Globus pallidus (tissue), 1 donor: ENCODE data around the gene CLASP1.
A peak's percentile ranks its signal among the peaks of the same experiment; 100 is the strongest.
"Not testable (repeated sequence)": the region's sequence is repeated elsewhere in the genome, so short reads cannot be mapped to it uniquely, and the experiment has no call there.

Source experiments
- DNase-seq: peaks from one replicate; pipeline ENCODE4 v3.0.0-alpha.2; 2015; ENCODE audit warnings: low spot score

CLASP1 gene

GRCh38 chr2:121418494-121419058, 230.7 kb downstream of the CLASP1 start:
- no peak for DNase-seq

DNA sequence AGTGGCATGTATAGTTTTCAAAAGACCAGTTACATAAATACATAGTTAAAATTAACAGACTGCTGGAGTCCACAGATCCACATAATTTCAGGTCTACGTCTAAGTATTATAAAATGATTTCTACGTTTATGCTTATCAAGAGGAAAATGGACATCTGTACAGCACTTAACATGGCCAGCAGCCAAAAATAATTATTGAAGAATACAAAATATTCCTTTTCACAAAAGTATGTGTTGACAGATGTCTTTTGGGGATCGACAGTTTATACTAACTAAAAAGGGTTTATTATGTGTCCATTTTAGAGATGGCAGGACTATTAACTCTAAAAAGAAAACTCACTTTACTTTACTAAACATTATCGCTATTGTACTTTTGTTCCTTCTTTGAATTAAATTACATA, 231.4 kb downstream of the CLASP1 start:
- no peak for DNase-seq

GRCh38 chr2:121415727-121416126, 233.5 kb downstream of the CLASP1 start:
- DNase-seq = no peak

DNA sequence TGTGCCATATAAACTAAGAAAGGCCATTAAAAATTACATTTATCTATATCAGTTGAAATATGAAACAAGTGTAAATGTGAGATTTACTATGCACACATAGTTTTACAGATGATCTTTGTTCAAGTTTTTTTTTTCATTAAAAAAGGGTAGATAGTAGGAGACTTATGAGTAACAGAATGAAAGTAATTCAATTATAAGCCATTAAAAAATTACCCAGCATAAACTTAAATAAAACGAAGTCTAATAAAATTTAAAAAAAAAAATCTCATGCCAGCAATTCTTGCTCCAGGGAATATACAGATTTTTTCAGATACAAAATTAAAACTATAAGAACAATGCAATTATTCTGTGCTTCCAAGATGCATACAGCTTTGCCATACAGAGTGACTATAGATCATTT, 236.9 kb downstream of the CLASP1 start:
- no peak for DNase-seq

GRCh38 chr2:121409966-121410365, 239.3 kb downstream of the CLASP1 start:
- DNase-seq = no peak

GRCh38 chr2:121409388-121409787, 239.9 kb downstream of the CLASP1 start:
- peak; percentile 16 for DNase-seq

DNA sequence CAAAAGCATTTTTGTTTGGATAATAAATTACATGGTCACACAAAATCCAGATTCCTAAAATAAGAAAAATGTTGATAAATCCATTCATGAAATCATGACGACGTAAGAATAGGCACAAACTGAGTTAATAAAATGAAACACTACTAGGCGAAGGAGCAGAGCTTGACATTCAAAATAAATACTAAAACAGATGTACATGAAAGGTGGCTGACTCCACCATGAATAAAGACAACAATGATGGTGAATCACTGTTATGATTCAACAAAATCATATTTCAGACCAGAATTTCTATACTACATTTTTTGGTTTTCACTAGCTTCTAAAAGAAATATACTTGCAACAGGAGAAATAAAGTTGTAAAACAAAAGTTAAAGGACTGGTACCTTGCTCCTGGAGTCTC, 240.6 kb downstream of the CLASP1 start:
- DNase-seq = no peak

DNA sequence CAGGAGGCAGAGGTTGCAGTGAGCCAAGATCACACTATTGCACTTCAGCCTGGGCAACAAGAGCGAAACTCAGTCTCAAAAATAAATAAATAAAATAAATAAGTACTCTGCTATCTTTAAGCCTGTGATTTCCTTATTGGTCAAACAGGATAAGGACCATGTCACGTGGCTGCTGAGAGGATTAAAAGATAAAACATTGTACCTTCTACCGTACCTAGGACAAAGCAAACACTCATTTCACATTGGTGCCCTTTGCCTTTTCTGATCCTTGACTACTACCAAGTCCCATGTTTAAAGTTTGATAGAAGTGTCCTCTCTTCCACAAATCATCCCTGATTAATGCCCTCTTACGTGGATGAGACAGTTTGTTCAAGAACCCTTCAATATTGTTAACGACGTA, 244.0 kb downstream of the CLASP1 start:
- DNase-seq = no peak

DNA sequence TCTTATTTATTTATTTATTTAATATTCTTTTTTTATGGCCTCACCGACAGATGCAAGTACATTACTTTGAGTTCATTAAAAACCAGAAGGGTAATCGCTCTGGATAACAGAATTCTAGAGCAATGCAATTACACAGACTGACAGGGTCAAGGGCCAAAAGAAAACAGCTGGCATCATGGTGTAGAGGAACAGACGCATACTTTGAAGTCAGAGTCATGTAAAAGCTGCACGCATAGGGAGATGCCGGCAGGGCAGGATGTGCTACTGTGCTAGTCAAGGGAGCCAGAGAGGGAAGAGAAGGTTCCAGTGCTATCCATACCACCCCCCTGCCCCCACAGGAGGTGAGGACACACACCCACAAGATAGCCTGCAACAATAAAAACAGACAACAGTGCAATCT, 249.1 kb downstream of the CLASP1 start:
- no peak for DNase-seq

DNA sequence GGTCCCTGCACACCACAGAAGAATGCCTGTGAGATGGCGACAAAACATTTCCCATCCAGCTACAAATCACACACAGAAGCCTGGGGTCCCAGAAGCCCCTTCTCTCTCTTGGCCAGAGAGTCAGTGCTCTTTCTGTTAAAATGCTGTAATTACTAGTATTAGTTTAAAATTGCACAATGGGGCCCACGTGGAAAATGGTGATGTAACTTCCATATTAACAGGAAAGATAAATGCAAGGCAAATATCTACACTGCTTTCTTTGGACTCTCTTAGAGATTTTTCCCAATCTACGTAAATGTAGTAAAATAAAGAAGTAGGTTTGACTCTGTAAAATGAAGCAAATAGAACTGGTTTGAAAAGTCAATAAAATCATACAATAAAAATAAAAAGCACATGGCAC, 250.4 kb downstream of the CLASP1 start:
- no peak for DNase-seq

DNA sequence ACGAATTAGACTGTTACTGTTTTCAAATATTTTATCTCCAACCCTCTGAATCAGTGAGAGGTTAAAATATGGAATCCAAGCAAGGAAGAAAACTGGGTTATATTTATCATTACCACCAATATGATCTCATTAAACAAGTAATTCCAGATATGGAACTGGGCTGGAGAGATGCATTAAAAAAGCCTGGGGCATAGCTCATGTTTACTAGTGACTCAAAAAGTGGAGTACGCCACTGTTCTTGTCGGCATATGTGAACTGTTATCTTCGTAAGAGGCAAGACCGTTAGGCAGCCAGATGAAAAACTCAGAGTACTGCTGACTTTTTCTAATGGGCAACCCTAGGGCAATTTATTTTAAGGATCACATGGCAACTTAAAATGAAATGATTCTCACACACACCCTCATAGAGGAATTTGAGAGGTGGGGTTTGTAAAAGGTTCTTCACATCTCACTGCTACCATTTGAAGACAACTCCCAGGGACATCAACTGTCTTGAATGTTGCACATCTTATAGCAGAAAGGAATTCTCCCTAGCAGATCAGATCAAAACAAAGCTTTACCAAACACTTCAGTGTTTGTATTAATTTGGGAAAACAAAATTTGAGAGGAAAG, 259.1 kb downstream of the CLASP1 start:
- no peak for DNase-seq

DNA sequence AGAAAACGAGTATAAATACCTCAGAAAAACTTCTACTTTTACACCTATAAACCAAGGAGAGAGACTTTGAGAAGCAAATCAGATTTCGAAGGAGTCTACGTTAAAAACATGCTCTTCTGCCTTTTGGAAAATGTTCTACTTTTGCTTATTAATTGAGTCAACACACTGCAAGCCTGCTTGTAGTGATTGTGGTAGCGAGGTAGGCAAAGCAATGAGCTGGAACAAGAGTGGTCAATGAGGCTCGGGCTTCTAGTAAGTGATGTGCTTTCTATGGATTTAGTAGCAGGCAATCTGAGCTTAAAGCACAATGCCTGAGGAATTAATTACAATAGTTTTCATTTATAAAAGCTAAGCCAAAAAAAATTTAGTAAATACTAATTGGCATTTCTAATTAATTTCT, 260.9 kb downstream of the CLASP1 start:
- DNase-seq = no peak

DNA sequence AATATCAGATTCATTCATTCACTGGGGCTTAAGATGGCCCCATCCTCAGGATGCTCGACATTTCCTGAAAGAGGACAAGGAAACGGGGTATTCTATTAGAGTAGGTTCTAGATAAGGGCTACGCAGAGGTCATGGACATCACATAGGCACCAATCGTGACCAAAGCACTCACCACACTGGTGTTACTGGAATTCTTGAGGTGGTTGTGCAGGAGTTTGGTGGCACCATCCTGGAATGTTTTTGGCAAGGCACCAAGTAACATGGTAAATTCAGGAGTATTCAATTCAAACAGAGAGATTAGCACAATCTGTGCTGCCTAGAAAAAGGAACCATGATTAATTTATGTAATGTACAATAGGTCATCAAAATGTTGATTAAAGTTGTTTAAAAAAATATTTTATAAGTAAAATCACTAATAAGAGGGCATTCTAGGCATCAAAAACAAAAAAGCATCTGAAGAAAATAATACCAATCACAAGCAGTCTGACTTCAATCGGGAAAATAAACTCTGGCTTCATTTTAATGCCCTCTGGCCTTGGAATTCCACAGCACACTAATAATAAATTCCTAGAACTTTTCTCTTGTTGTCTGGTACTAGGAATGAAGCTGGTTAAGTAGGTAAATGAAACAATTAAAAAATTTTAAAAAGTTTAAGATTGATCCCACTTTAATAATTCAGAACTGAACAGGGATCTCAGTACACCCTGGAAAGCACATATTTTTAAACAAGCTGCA, 261.5 kb downstream of the CLASP1 start:
- DNase-seq = no peak

DNA sequence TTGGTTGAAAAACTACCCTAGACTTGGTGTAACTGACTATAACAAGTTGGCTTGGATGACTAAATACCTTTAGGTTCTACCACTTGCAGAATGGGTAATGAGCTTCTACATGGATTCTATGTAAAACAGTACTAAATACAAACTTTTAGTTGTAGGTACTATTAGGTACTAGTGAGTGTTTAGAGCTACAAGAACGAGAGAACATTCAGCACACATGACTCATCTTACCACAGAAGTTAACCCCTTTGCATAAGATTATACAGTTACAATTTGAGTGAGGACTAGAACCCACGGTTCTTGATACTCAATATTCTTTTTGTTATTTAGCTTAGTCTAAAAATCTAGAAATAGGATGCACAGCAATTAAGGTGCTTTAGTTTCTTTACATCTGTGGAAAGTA, 262.6 kb downstream of the CLASP1 start:
- no peak for DNase-seq

GRCh38 chr2:121386102-121386501, 263.2 kb downstream of the CLASP1 start:
- DNase-seq = no peak

- DNase-seq = peak; percentile 59
Measured at GRCh38 chr2:121382744-121383143, 266.5 kb downstream of the CLASP1 start.

DNA sequence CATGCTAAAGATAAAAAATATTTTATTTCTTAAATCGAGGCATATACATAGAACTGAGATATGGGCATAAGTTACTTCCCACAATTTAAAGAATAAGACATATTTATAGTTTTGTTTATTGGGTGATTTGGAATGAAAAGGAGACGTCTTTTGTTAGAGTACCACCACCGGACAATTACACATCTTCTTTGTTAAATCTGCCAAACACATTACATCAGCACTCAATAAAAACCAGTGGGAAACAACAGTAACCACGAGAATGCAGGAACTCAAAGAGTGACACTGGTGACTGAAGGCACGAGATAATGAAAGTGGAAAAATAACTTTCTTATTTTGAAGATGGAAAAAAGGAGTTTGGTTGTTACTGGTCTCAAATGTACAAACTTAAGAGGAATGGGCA, 271.6 kb downstream of the CLASP1 start:
- peak; percentile 79 for DNase-seq

DNA sequence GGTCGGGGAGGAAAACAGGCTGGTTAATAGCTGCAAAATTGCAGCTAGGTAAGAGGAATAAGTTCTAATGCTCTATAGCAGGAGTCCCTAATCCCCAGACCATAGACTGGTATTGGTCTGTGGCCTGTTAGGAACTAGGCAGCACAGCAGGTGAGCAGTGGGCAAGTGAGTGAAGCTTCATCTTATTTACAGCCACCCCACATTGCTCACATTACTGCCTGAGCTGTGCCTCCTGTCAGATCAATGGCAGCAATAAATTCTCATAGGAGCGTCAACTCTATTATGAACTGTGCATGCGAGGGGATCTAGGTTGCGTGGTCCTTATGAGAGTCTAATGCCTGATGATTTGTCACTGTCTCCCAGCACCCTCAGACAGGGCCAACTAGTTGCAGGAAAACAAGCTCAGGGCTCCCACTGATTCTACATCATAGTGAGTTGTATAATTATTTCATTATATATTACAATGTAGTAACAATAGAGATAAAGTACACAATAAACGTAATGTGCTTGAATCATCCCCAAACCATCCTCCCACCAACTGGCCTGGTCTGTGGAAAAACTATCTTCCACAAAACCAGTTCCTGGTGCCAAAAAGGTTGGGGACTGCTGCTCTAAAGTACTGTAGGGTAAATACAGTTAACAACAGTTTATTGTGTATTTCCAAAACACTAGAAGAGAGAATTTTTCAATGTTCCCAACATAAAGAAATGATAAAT, 272.6 kb downstream of the CLASP1 start:
- peak; percentile 14 for DNase-seq

DNA sequence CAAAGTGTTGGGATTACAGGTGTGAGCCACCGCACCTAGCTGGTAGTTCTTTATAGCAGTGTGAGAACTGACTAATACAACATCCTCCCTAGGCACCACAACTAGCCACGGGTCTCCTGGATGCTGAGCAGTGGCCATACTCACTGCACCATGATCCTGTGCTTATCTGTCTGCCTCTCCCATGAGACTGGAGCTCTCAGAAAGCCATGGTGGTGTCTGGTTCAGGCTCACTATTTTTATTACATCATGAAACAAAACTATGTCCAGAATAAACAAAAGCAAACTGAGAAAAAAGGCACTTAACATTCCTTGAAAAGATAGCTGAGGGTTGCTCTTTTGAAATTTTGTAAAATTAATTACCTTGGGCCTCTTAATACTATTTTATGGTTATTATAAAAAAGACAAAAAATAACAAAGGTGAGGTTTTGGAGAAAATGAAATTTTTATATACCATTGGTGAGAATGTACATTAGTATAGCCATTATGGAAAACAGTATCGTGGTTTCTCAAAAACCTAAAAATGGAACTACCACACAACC, 273.6 kb downstream of the CLASP1 start:
- no peak for DNase-seq

DNA sequence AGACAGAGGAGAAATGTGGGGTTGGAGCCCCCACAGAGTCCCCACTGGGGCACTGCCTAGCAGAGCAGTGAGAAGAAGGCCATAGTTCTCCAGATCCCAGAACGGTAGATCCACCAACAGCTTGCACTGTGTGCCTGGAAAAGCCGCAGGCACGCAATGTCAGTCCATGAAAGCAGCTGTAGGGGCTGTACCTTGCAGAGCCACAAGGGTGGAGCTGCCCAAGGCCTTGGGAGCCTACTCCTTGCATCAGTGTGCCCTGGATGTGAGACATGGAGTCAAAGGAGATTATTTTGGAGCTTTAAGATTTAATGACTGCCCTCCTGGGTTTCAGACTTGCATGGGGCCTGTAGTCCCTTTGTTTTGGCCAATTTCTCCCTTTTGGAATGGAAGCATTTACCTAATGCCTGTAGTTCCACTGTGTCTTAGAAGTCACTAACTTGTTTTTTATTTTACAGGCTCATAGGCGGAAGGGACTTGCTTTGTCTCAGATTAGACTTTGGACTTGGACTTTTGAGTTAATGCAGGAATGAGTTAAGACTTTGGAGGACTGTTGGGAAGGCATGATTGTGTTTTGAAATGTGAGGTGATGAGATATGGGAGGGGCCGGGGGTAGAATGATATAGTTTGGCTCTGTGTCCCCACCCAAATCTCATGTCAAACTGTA, 274.7 kb downstream of the CLASP1 start:
- not testable (repeated sequence) for DNase-seq

GRCh38 chr2:121372721-121373353, 276.4 kb downstream of the CLASP1 start:
- DNase-seq = no peak

GRCh38 chr2:121372082-121372481, 277.2 kb downstream of the CLASP1 start:
- DNase-seq = no peak
